HEK293 (cell line): ENCODE results near the gene PKM.
A peak's percentile ranks its signal among the peaks of the same experiment; 100 is the strongest.

Experiments used
- CTCF ChIA-PET: fragments of 350-600 bp; formaldehyde crosslinking; extraction: SDS; loops from one replicate; lab custom pipeline; 2021; ENCODE audit warnings: antibody characterized with exemption; lab: Yijun Ruan, JAX
- POLR2A ChIA-PET: fragments of 300-600 bp; formaldehyde crosslinking; extraction: SDS; loops from one replicate; lab custom pipeline; 2020; ENCODE audit warnings: antibody characterized with exemption, inconsistent platforms; lab: Yijun Ruan, JAX
- H3K27ac ChIP-seq: fragments of 200-500 bp; sonication (Bioruptor generic); 2 replicates; pipeline ENCODE4 v1.5.1; 2014; ENCODE audit warnings: low read depth, low read length, control low read depth, inconsistent platforms; ENCODE audit errors: extremely low read depth
- H3K36me3 ChIP-seq, 2 experiments: fragments of 200-500 bp in 1 of 2; sonication (Bioruptor generic) in 1 of 2; 1 replicate in 1 of 2; 2 replicates in 1 of 2; pipeline ENCODE4 v1.5.1; 2014 to 2017; ENCODE audit warnings: inconsistent platforms in 2 of 2, low read length in 2 of 2; ENCODE audit not compliant: control insufficient read depth in 2 of 2, insufficient read depth in 1 of 2
- H3K4me1 ChIP-seq: fragments of 200-500 bp; sonication (Bioruptor generic); 2 replicates; pipeline ENCODE4 v1.5.1; 2014; ENCODE audit warnings: mild to moderate bottlenecking, low read length, inconsistent platforms; ENCODE audit not compliant: control insufficient read depth, insufficient read depth
- H3K4me3 ChIP-seq: 2 replicates; pipeline ENCODE4 v1.5.1; 2011; ENCODE audit warnings: low read depth, mild to moderate bottlenecking, control low read depth, low read length, moderate library complexity
- H3K9me3 ChIP-seq: fragments of 200-500 bp; sonication (Bioruptor generic); 2 replicates; pipeline ENCODE4 v1.5.1; 2014; ENCODE audit warnings: low read depth, low read length, inconsistent platforms; ENCODE audit not compliant: control insufficient read depth, insufficient read depth
- ZIC2 ChIP-seq: fragments of 450-650 bp; formaldehyde crosslinking; IDR thresholded peaks from 2 replicates; pipeline ENCODE4 v1.5.1; 2016; ENCODE audit warnings: missing biosample characterization, missing genetic modification characterization
- ZNF140 ChIP-seq: fragments of 450-650 bp; formaldehyde crosslinking; IDR thresholded peaks from 2 replicates; pipeline ENCODE4 v1.5.1; 2016; ENCODE audit warnings: missing biosample characterization, missing genetic modification characterization
- ZNF157 ChIP-seq: fragments of 450-650 bp; formaldehyde crosslinking; IDR thresholded peaks from 2 replicates; pipeline ENCODE4 v1.5.1; 2016; ENCODE audit warnings: missing biosample characterization, missing genetic modification characterization
- ZNF169 ChIP-seq: fragments of 450-650 bp; formaldehyde crosslinking; IDR thresholded peaks from 2 replicates; pipeline ENCODE4 v1.5.1; 2016; ENCODE audit warnings: missing biosample characterization, missing genetic modification characterization
- ZNF202 ChIP-seq: fragments of 450-650 bp; formaldehyde crosslinking; IDR thresholded peaks from 2 replicates; pipeline ENCODE4 v1.5.1; 2016; ENCODE audit warnings: missing biosample characterization, missing genetic modification characterization, borderline replicate concordance
- ZNF335 ChIP-seq: fragments of 450-650 bp; formaldehyde crosslinking; conservative IDR thresholded peaks from 2 replicates; pipeline ENCODE4 v1.5.1; 2016; ENCODE audit warnings: missing biosample characterization, missing genetic modification characterization
- ZNF341 ChIP-seq: fragments of 450-650 bp; formaldehyde crosslinking; IDR thresholded peaks from 2 replicates; pipeline ENCODE4; 2016; ENCODE audit warnings: low read depth, missing biosample characterization, missing genetic modification characterization
- ZNF426 ChIP-seq: fragments of 450-650 bp; formaldehyde crosslinking; IDR thresholded peaks from 2 replicates; pipeline ENCODE4 v1.5.1; 2017; ENCODE audit warnings: missing biosample characterization, missing genetic modification characterization, mild to moderate bottlenecking, inconsistent platforms, moderate library complexity
- ZNF514 ChIP-seq: fragments of 450-650 bp; formaldehyde crosslinking; IDR thresholded peaks from 2 replicates; pipeline ENCODE4 v1.5.1; 2016; ENCODE audit warnings: missing biosample characterization, missing genetic modification characterization
- ZNF626 ChIP-seq: fragments of 450-650 bp; sonication (Bioruptor Pico); formaldehyde crosslinking; IDR thresholded peaks from 2 replicates; pipeline ENCODE4 v1.5.1; 2018; ENCODE audit warnings: missing biosample characterization, missing genetic modification characterization, inconsistent platforms
- ZNF747 ChIP-seq: fragments of 450-650 bp; formaldehyde crosslinking; IDR thresholded peaks from 2 replicates; pipeline ENCODE4 v1.5.1; 2016; ENCODE audit warnings: missing biosample characterization, missing genetic modification characterization
- TF ChIP-seq, protein P1 (sequence below): fragments of 450-650 bp; formaldehyde crosslinking; IDR thresholded peaks from 2 replicates; pipeline ENCODE4 v1.5.1; 2016; ENCODE audit warnings: missing biosample characterization, missing genetic modification characterization
- TF ChIP-seq, protein P2 (sequence below): IDR thresholded peaks from 2 replicates; pipeline ENCODE4 v1.6.1; 2011; ENCODE audit warnings: mild to moderate bottlenecking, low read depth, low read length, borderline replicate concordance
- TF ChIP-seq, protein P3 (sequence below): fragments of 450-650 bp; formaldehyde crosslinking; IDR thresholded peaks from 2 replicates; pipeline ENCODE4 v1.5.1; 2016; ENCODE audit warnings: missing biosample characterization, missing genetic modification characterization, borderline replicate concordance
- TF ChIP-seq, protein P4 (sequence below): fragments of 450-650 bp; formaldehyde crosslinking; IDR thresholded peaks from 2 replicates; pipeline ENCODE4 v1.5.1; 2016; ENCODE audit warnings: missing biosample characterization, missing genetic modification characterization, borderline replicate concordance
- TF ChIP-seq, protein P5 (sequence below): fragments of 450-650 bp; formaldehyde crosslinking; IDR thresholded peaks from 2 replicates; pipeline ENCODE4 v1.5.1; 2016; ENCODE audit warnings: missing biosample characterization, missing genetic modification characterization

The PKM gene

DNA sequence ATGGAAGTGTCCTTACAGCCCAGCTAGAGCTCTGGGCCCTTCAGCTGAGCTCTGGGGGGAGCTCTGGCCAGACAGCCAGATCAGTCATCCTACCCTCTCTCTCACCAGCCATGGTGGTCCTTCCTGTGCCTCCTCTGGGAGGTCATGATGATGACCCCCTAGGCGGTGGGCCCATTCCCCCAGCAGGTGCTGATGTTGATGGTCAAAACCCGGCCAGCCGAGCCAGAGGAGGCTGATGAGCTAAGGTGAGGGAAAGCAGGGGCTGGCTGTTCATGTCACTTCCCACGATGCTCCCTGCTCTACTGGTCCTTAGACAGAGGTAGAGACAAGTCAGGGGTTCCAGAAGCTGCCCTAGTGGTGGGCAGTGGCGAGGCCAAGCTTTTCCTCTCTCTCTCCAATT is 68.4 kb downstream of the PKM start (continued):
- TF ChIP-seq, protein P1, sequence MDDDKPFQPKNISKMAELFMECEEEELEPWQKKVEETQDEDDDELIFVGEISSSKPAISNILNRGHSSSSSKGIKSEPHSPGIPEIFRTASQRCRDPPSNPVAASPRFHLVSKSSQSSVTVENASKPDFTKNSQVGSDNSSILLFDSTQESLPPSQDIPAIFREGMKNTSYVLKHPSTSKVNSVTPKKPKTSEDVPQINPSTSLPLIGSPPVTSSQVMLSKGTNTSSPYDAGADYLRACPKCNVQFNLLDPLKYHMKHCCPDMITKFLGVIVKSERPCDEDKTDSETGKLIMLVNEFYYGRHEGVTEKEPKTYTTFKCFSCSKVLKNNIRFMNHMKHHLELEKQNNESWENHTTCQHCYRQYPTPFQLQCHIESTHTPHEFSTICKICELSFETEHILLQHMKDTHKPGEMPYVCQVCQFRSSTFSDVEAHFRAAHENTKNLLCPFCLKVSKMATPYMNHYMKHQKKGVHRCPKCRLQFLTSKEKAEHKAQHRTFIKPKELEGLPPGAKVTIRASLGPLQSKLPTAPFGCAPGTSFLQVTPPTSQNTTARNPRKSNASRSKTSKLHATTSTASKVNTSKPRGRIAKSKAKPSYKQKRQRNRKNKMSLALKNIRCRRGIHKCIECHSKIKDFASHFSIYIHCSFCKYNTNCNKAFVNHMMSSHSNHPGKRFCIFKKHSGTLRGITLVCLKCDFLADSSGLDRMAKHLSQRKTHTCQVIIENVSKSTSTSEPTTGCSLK (tag by site-specific recombination), result no peak
- TF ChIP-seq, protein P2, sequence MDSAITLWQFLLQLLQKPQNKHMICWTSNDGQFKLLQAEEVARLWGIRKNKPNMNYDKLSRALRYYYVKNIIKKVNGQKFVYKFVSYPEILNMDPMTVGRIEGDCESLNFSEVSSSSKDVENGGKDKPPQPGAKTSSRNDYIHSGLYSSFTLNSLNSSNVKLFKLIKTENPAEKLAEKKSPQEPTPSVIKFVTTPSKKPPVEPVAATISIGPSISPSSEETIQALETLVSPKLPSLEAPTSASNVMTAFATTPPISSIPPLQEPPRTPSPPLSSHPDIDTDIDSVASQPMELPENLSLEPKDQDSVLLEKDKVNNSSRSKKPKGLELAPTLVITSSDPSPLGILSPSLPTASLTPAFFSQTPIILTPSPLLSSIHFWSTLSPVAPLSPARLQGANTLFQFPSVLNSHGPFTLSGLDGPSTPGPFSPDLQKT, result no peak

DNA sequence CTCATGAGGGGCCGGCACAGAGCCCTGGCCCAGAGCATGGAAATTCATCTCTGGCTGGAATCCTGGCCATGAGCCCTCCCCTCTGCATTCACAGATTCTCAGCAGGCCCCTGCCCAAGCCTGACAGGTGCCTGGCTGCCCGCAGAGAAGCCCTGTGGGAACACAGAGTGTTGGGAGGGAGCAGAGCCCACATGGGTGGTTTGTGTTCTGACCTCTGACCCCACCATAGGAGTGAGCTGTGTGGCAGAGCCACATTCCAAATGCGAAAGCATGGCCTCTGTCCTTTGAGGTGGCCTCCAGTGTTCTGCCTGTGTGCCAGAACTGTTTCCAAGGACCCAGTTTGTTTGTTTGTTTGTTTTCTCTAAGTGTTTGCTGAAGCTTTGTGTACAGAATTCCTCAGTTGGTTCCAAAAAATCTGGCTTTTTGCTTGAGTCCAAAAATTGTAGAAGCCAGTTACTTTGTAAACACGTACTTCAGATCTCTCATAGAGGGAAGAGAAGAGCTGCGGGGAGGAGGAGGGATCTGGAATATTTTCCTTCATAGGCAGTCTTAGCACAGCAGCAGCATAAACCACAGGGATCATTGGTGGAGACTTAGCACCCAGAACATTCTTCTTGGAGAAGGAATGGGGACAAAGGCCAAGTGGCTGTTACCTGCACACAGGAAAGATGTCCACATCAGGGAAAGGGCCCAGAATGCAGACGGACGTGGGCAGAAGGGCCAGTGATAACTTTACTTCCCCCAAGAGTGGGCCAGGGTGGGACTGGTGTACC is 69.4 kb downstream of the PKM start:
- TF ChIP-seq, protein P3, sequence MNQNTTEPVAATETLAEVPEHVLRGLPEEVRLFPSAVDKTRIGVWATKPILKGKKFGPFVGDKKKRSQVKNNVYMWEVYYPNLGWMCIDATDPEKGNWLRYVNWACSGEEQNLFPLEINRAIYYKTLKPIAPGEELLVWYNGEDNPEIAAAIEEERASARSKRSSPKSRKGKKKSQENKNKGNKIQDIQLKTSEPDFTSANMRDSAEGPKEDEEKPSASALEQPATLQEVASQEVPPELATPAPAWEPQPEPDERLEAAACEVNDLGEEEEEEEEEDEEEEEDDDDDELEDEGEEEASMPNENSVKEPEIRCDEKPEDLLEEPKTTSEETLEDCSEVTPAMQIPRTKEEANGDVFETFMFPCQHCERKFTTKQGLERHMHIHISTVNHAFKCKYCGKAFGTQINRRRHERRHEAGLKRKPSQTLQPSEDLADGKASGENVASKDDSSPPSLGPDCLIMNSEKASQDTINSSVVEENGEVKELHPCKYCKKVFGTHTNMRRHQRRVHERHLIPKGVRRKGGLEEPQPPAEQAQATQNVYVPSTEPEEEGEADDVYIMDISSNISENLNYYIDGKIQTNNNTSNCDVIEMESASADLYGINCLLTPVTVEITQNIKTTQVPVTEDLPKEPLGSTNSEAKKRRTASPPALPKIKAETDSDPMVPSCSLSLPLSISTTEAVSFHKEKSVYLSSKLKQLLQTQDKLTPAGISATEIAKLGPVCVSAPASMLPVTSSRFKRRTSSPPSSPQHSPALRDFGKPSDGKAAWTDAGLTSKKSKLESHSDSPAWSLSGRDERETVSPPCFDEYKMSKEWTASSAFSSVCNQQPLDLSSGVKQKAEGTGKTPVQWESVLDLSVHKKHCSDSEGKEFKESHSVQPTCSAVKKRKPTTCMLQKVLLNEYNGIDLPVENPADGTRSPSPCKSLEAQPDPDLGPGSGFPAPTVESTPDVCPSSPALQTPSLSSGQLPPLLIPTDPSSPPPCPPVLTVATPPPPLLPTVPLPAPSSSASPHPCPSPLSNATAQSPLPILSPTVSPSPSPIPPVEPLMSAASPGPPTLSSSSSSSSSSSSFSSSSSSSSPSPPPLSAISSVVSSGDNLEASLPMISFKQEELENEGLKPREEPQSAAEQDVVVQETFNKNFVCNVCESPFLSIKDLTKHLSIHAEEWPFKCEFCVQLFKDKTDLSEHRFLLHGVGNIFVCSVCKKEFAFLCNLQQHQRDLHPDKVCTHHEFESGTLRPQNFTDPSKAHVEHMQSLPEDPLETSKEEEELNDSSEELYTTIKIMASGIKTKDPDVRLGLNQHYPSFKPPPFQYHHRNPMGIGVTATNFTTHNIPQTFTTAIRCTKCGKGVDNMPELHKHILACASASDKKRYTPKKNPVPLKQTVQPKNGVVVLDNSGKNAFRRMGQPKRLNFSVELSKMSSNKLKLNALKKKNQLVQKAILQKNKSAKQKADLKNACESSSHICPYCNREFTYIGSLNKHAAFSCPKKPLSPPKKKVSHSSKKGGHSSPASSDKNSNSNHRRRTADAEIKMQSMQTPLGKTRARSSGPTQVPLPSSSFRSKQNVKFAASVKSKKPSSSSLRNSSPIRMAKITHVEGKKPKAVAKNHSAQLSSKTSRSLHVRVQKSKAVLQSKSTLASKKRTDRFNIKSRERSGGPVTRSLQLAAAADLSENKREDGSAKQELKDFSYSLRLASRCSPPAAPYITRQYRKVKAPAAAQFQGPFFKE, result no peak
- peak; percentile 36; the same call in 1 of the 2 replicates for TF ChIP-seq ZNF335
- TF ChIP-seq ZIC2 (tag by site-specific recombination), result peak; percentile 83
- TF ChIP-seq ZNF157 (tag by site-specific recombination), result no peak
- TF ChIP-seq ZNF140 (tag by site-specific recombination), result no peak
- TF ChIP-seq ZNF747 (tag by site-specific recombination), result no peak
- Histone ChIP-seq H3K27ac (no peak overlapping the region), H3K4me1 (no peaks in the 10 kb centered on the region), H3K4me3 (no peak overlapping the region), H3K9me3 (no peaks in the 10 kb centered on the region), H3K36me3 (no peaks in the 10 kb centered on the region)
- ChIA-PET POLR2A (no interaction called here), CTCF (interaction anchor here (0.7 kb wide), 1 partner anchor 54 kb away, joined by 3 read pairs; no protein-coding TSS in a partner anchor)

DNA sequence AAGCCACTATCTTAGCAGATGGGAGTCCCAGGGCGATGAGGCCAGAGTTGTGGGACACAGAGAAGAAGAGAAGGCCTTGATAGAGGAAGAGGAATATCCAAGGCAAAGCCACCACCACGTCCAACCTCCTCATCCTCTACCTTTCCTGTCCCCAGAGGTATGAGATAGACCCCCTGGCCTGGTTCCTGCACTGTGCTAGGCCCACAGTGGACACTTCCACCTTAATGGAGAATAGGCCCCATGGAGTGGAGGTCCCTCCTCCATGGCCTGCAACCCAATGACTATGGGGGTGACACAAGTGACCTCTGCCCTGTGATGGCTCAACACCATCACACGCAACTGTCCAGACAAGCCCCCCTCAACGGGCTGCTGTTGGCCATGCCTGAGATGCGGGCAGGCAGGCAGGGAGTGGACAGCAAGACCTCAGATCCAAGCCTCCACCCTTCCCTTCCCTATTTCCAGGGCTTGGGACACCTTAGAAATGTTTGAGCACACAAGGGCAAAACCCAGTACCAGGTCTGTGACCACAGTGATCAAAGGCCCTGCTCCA is 70.2 kb downstream of the PKM start:
- Histone ChIP-seq H3K36me3 (no peaks in the 10 kb centered on the region), H3K9me3 (no peaks in the 10 kb centered on the region), H3K27ac (no peak overlapping the region), H3K4me1 (no peaks in the 10 kb centered on the region; the same call in 1 of the 2 replicates), H3K4me3 (no peak overlapping the region)
- ChIA-PET POLR2A (no interaction called here), CTCF (no interaction called here)
- TF ChIP-seq ZNF626 (tag by site-specific recombination), result no peak
- TF ChIP-seq, protein P4, sequence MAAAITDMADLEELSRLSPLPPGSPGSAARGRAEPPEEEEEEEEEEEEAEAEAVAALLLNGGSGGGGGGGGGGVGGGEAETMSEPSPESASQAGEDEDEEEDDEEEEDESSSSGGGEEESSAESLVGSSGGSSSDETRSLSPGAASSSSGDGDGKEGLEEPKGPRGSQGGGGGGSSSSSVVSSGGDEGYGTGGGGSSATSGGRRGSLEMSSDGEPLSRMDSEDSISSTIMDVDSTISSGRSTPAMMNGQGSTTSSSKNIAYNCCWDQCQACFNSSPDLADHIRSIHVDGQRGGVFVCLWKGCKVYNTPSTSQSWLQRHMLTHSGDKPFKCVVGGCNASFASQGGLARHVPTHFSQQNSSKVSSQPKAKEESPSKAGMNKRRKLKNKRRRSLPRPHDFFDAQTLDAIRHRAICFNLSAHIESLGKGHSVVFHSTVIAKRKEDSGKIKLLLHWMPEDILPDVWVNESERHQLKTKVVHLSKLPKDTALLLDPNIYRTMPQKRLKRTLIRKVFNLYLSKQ (tag by site-specific recombination), result no peak
- TF ChIP-seq ZNF426, result no peak
- no peak for TF ChIP-seq ZNF202 (tag by site-specific recombination)
- no peak for TF ChIP-seq ZNF341 (tag by site-specific recombination)
- TF ChIP-seq, protein P5, sequence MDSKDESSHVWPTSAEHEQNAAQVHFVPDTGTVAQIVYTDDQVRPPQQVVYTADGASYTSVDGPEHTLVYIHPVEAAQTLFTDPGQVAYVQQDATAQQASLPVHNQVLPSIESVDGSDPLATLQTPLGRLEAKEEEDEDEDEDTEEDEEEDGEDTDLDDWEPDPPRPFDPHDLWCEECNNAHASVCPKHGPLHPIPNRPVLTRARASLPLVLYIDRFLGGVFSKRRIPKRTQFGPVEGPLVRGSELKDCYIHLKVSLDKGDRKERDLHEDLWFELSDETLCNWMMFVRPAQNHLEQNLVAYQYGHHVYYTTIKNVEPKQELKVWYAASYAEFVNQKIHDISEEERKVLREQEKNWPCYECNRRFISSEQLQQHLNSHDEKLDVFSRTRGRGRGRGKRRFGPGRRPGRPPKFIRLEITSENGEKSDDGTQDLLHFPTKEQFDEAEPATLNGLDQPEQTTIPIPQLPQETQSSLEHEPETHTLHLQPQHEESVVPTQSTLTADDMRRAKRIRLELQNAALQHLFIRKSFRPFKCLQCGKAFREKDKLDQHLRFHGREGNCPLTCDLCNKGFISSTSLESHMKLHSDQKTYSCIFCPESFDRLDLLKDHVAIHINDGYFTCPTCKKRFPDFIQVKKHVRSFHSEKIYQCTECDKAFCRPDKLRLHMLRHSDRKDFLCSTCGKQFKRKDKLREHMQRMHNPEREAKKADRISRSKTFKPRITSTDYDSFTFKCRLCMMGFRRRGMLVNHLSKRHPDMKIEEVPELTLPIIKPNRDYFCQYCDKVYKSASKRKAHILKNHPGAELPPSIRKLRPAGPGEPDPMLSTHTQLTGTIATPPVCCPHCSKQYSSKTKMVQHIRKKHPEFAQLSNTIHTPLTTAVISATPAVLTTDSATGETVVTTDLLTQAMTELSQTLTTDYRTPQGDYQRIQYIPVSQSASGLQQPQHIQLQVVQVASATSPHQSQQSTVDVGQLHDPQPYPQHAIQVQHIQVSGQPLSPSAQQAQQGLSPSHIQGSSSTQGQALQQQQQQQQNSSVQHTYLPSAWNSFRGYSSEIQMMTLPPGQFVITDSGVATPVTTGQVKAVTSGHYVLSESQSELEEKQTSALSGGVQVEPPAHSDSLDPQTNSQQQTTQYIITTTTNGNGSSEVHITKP (tag by site-specific recombination), result no peak
- TF ChIP-seq ZNF514 (tag by site-specific recombination), result no peak
- TF ChIP-seq ZNF169 (tag by site-specific recombination), result no peak
